ENCODE measurements around the gene OLFML2B.

GRCh38 chr1:161933592-161934588 lies 89.8 kb downstream of the OLFML2B start:
- no peak for TF ChIP-seq RCOR1 (IDR thresholded peaks at IDR 0.05; ENCODE audit: low read depth, low read length)
- no peak for TF ChIP-seq CTCF (IDR thresholded peaks at IDR 0.05)
- no peak for TF ChIP-seq POLR2A (IDR thresholded peaks at IDR 0.05; ENCODE audit: low read length)
- no peak for TF ChIP-seq RARB (CRISPR knock-in tag; IDR thresholded peaks at IDR 0.05)
- TF ChIP-seq RNF2 (IDR thresholded peaks at IDR 0.05; ENCODE audit: borderline replicate concordance, low read depth), result no peak
- TF ChIP-seq RAD21 (conservative IDR thresholded peaks at IDR 0.05 in 1 of 2, IDR thresholded peaks at IDR 0.05 in 1 of 2), result no peak
- TF ChIP-seq EP300 (IDR thresholded peaks at IDR 0.05), result no peak
